ENCODE measurements around the gene SCUBE2. TPM values are rescaled to one million over a fixed set of nuclear protein-coding genes. Genes with fewer than 3 reads are reported as not detected.

Gene SCUBE2
- total RNA-seq, 2 donors from 2014 or later = 69.8 to 149 TPM

- intact Hi-C loops (cut with DNase I) = no loop called here
- 14% methylated on average over 2 of the region's 2 CpGs for WGBS
- Histone ChIP-seq H3K27ac (no peak overlapping the region), H3K36me3 (no peaks in the 10 kb centered on the region), H3K4me3 (no peak overlapping the region), H3K4me1 (replicated peaks) (no peaks in the 10 kb centered on the region), H3K9me3 (no peaks in the 10 kb centered on the region), H3K27me3 (replicated peaks; ENCODE audit: insufficient read depth) (peaks cover 3% of the 10 kb centered on the region)
- TF ChIP-seq CTCF (IDR thresholded peaks at IDR 0.05) (no peak), POLR2A (IDR thresholded peaks at IDR 0.05) (no peak), POLR2AphosphoS5 (IDR thresholded peaks at IDR 0.05) (peak; percentile 73)
- DNase-seq (ENCODE audit: low spot score) = no peak
These were observed 34.4 kb downstream of the SCUBE2 start for GRCh38 chr11:9057007-9057406.

- intact Hi-C loops (cut with DNase I) = no loop called here
- no peak overlapping the region for H3K27ac ChIP-seq
- no peak overlapping the region for H3K4me3 ChIP-seq
These were observed 34.9 kb downstream of the SCUBE2 start for GRCh38 chr11:9056467-9056866.

GRCh38 chr11:9053316-9054035, 37.9 kb downstream of the SCUBE2 start:
- H3K9me3 ChIP-seq = no peaks in the 10 kb centered on the region
- no peak overlapping the region for H3K27ac ChIP-seq
- no peaks in the 10 kb centered on the region for H3K4me1 ChIP-seq (replicated peaks)
- TF ChIP-seq POLR2AphosphoS5 (IDR thresholded peaks at IDR 0.05) (no peak), CTCF (IDR thresholded peaks at IDR 0.05) (no peak)
- H3K4me3 ChIP-seq = no peak overlapping the region
- H3K27me3 ChIP-seq (replicated peaks; ENCODE audit: insufficient read depth) = peaks cover 5% of the 10 kb centered on the region
- DNase-seq (ENCODE audit: low spot score) = no peak
- 82% methylated on average over 7 of the region's 7 CpGs for WGBS
- intact Hi-C loops (cut with DNase I) = no loop called here
- no peaks in the 10 kb centered on the region for H3K36me3 ChIP-seq

More at GRCh38 chr11:9056467-9056866, 34.9 kb downstream of the SCUBE2 start:
- Histone ChIP-seq H3K36me3 (no peaks in the 10 kb centered on the region), H3K4me1 (replicated peaks) (no peaks in the 10 kb centered on the region), H3K9me3 (no peaks in the 10 kb centered on the region), H3K27me3 (replicated peaks; ENCODE audit: insufficient read depth) (peaks cover 3% of the 10 kb centered on the region)
- WGBS = 70% methylated on average over 6 of the region's 6 CpGs
- TF ChIP-seq POLR2AphosphoS5 (IDR thresholded peaks at IDR 0.05) = no peak
- TF ChIP-seq CTCF (IDR thresholded peaks at IDR 0.05) = no peak
- TF ChIP-seq POLR2A (IDR thresholded peaks at IDR 0.05) = no peak
- DNase-seq (ENCODE audit: low spot score) = no peak

- Histone ChIP-seq H3K27me3 (replicated peaks; ENCODE audit: insufficient read depth) (peaks cover 5% of the 10 kb centered on the region), H3K27ac (no peak overlapping the region), H3K4me3 (no peak overlapping the region), H3K36me3 (no peaks in the 10 kb centered on the region), H3K4me1 (replicated peaks) (no peaks in the 10 kb centered on the region), H3K9me3 (no peaks in the 10 kb centered on the region)
- 95% methylated on average over 3 of the region's 3 CpGs for WGBS
- intact Hi-C loops (cut with DNase I) = no loop called here
- TF ChIP-seq POLR2AphosphoS5 (IDR thresholded peaks at IDR 0.05) = no peak
- TF ChIP-seq CTCF (IDR thresholded peaks at IDR 0.05) = no peak
- no peak for TF ChIP-seq POLR2A (IDR thresholded peaks at IDR 0.05)
- no peak for DNase-seq (ENCODE audit: low spot score)
These were observed 39.1 kb downstream of the SCUBE2 start for GRCh38 chr11:9052316-9052715.

- Histone ChIP-seq H3K27ac (no peak overlapping the region), H3K9me3 (no peaks in the 10 kb centered on the region), H3K4me1 (replicated peaks) (no peaks in the 10 kb centered on the region), H3K36me3 (no peaks in the 10 kb centered on the region), H3K4me3 (no peak overlapping the region), H3K27me3 (replicated peaks; ENCODE audit: insufficient read depth) (peaks cover 5% of the 10 kb centered on the region)
- intact Hi-C loops (cut with DNase I) = no loop called here
- TF ChIP-seq POLR2AphosphoS5 (IDR thresholded peaks at IDR 0.05) (no peak), CTCF (IDR thresholded peaks at IDR 0.05) (no peak), POLR2A (IDR thresholded peaks at IDR 0.05) (no peak)
- WGBS = 95% methylated on average over 2 of the region's 2 CpGs
- DNase-seq (ENCODE audit: low spot score) = no peak
These were observed 41.4 kb downstream of the SCUBE2 start for GRCh38 chr11:9049959-9050358.
